GM18909 (cell line): ENCODE measurements around the gene ACRV1.
"Not testable (repeated sequence)": the region's sequence is repeated elsewhere in the genome, so short reads cannot be mapped to it uniquely, and the experiment has no call there.

Experiments
- ATAC-seq: cut with Tn5 transposase; IDR thresholded peaks from one replicate; pipeline ENCODE4 v1.9.1; 2021; ENCODE audit warnings: mild to moderate bottlenecking; ENCODE audit not compliant: unreplicated experiment, poor library complexity

ACRV1 gene, protein sequence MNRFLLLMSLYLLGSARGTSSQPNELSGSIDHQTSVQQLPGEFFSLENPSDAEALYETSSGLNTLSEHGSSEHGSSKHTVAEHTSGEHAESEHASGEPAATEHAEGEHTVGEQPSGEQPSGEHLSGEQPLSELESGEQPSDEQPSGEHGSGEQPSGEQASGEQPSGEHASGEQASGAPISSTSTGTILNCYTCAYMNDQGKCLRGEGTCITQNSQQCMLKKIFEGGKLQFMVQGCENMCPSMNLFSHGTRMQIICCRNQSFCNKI

DNA sequence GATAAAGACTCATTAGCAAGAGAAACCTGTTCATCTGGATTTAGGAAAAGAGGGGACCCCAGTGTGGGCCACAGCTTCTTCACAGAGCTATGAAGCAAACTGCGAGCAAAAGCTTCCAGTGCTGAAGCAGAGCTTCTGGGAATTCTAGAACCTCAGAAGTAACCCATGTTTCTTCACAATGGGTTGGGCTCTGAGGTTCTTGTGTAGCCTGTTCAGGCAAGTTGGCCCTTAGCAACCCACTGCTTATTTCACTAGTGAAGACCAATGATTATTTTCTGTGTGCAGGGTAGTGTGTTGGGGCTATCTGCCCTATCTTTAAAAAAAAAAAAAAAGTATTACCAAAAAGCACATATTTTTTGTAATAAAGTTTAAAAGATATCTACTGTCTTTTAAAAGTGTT lies at the start of gene ACRV1:
ACRV1 (minus strand) TSS at position 101 of the 400 bp plus-strand sequence; CDS start at position 34, 67 bp downstream.
- no peak for ATAC-seq

DNA sequence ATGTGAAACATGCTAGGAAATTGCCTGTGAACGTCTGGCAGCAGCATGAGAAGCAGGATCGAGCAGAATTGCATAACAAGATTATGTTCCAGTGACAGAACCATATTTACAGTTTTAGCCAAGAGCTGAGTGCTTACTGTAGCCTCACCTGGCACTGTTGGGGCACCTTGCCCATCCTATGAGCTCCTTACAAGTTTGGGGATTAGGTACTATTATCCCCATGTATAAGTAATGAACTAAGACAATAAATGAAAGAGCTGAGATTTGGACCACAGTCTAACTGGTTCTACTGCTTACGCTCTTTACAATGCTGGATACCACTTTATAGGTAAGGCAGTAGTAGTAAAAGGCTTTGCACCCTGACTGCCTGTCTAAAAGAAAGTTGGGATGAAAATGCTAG lies 48.3 kb upstream of the ACRV1 start:
- ATAC-seq: no peak

DNA sequence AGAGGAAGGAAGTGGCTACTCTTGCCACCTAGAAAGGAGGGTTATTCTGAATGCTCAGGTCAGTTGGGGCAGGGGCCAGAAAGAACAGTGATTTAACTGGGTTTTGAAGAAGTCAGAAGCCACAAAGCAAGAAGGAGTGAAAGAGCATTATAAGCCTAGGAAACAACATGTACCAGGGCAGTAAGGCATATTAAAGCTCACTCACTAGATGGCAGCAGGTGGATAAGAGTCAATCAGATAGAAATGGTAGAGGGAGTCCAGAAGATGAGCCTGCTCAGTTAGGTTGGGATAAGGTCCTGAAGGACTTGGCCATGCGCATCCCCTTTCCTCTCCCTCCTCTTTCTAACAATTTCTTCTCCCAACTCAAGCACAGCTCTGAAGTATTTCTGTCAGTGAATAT lies 43.5 kb upstream of the ACRV1 start:
- ATAC-seq: no peak

DNA sequence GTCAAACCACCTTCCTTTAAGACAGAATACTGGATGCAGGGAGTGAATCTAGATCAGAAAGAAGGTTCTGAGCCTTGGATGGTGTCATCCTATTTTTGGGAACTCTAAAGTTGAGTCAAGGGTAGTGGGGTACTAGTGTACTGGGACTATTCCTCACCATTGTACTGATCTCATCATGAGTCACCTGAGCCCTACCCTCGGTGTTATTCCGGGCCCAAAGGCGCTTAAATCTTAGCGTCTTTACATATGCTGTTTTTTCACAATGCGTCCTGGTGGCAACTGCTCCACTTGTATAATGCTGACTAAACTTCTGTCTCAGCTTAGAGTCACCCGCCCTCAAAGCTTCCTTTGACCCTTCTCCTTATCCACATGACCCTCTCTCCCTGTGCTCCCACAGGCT lies 40.1 kb upstream of the ACRV1 start:
- no peak for ATAC-seq

DNA sequence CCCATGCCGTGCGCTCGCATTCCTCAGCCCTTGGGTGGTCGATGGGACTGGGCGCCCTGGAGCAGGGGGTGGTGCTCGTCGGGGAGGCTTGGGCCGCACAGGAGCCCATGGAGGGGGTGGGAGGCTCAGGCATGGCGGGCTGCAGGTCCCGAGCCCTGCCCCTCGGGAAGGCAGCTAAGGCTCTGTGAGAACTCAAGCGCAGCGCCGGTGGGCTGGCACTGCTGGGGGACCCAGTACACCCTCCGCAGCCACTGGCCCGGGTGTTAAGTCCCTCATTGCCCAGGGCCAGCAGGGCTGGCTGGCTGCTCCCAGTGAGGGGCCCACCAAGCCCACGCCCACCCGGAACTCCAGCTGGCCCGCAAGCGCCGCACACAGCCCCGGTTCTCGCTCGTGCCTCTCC lies 24.0 kb upstream of the ACRV1 start:
- not testable (repeated sequence) for ATAC-seq

DNA sequence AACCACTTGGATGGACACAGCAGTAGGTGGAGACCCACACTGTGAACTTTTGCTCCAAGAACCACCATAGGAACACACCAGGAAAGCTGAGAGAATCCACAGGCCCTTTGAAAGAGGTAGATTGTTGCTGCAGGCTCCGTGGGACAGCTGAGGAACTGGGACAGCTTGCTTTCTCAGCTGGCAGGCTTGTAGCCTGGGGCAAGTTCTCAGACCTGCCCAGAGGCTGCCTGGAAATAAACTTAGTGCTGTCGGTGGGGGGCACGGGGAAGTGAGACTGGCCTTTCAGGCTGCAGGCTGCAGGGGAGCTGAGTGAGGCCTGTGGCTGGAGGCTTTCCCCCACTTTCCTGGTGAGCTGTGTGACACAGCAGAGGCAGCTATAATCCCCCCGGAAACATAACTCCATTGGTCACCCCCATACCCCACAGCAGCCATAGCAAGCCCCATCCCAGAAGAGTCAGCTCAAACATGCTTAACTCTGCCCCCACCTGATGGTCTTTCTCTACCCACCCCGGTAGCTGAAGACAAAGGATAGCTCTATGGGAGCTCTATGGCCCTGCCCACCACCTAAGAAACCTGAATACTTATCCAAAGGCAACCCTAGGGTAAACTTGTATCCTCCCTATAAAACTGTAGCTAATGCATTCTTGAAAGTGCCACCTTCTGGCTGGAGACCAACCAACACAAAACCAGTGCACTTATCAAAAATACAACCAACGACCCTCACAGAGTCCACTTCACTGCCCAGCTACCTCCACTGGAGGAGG lies 21.4 kb upstream of the ACRV1 start:
- no peak for ATAC-seq

DNA sequence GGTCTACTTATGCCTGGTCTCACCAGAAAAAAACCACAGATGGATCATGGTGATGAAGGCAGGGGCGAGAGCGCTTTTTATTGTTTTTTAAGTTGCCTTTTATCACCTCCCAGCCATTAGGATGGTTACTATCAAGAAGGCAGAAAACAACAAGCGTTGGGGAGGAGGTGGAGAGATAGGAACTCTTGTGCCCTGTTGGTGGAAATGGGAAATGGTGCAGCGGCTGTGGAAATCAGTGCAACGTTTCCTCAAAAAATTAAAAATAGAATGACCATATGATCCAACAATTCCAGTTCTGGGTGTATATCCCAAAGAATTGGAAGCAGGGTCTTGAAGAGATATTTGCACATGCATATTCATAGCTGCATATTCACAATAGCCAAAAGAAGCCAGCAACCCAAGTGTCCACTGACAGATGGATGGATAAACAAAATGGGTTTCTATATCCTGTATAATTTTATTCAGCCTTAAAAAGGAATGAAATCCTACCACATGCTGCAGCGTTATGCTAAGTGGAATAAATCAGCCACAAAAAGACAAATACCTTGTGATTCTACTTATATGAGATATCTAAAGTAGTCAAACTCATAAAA lies 20.5 kb upstream of the ACRV1 start:
- no peak for ATAC-seq

DNA sequence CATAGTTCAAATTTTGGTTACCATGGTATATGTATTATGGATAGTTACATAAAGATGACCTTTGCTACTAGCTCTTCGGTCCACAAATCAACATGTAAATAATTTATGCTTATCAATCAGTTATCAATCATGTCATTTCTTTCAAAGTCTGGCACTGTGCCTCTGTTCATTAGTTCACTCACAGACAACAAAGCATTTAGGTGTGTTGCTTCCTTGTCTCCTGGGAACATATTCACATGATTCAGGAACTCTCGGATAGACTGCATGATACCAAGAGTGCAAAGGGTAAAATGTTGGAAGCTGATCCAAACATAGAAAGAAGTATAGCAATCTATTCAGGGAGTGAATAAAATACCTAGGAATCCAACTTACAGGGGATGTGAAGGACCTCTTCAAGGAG lies 14.3 kb upstream of the ACRV1 start:
- ATAC-seq: no peak

DNA sequence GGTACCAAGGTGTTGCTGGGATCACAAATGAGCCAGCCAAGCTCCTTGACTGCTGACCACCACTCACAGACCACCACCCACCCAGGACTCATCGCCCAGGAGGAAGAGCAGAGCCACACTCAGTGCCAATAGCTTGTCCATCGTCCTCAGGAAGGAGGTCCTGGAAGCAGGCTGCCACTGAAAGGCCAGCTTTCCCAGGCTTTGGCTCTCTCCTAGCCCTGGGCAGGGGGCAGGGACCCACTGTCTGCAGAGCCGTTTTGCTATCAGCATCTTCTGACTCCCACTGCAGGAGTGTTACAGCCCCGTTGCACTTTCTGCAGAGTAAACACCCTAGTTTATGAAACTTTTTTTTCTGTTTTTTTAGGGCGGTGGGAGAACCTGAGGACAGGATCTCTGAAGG lies 12.2 kb upstream of the ACRV1 start:
- ATAC-seq: no peak

DNA sequence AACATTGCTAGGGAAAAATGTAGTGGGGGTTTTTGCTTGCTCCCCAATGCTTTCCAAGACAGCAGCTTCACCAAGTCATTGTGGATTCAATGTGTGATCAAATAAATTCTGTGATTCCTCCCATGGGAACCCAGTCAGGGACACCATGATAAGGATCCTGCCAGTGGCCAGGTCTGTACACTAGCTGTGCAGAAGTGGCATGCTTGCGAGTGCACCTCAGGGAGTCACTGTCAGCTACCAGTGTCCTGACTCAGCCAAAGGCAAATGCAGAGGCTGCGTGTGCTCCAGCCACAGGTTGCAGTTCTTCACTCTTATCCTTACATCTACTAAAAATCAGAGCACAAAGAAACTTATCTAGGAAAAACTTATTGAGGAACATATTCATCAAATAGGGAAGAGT lies 9.4 kb upstream of the ACRV1 start:
- ATAC-seq: no peak

DNA sequence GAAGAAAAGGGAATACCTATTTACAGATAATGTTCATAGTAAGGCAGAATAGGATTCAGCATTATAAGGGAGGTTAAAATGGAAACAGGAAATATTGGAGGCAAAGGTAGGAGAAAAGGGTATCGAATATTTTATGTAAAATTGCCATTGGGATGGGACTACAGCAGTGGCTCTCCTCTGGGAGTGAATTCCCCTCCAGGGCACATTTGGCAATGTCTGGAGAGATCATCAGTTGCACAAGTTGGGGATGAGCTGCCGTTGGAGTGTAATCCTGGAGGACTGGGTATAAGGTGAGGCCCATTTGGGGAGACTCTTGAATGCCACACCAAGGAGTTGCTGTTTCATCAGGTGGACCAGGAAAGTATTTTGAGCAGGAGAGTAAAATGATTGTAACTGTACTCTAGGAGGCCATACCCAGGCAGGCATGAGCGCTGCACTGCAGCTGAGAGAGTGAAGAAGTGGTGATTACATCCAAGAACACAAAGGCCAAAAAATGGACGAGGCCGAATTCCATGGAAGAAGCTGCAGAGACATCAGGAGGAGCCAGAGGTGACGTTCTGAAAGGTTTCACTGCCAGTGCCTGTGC lies 8.7 kb upstream of the ACRV1 start:
- no peak for ATAC-seq

DNA sequence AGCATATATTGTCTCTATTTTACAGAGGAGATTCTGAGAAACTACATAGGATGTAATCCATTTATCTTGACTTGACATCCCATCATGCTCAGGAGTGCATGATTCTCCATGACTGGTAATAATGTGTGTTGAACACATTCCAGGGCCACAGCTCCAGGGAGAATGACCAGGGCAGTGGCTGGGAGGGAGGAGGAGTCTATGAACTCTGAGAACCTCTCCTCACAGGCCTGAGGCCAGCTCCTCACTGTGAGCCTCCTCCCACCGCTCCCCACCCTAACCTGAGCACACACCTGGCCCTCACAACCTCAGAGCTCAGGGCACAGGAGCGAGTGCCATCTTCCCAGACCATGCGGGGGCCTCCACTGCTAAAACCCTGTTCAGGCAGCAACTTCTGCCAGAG lies 8.0 kb upstream of the ACRV1 start:
- ATAC-seq: no peak

DNA sequence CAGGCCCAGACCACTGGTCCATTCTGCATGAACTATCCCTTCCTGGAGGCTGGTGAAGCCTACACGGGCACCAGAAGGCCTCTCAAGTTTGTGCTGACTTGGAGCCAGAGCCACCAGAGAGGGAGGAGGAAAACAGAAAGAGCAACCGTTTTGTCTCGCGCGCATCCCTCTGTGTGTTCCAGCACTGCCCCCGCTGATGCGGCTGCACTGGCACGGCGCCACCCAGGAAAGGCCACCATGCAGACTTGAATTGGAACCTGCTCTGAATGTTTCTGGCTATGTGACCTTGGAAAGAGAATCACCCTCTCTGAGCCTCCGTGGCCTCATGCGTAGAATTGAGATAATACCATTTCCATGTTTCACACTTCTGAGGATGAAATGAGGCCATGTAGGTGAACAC lies 7.4 kb upstream of the ACRV1 start:
- ATAC-seq: no peak

DNA sequence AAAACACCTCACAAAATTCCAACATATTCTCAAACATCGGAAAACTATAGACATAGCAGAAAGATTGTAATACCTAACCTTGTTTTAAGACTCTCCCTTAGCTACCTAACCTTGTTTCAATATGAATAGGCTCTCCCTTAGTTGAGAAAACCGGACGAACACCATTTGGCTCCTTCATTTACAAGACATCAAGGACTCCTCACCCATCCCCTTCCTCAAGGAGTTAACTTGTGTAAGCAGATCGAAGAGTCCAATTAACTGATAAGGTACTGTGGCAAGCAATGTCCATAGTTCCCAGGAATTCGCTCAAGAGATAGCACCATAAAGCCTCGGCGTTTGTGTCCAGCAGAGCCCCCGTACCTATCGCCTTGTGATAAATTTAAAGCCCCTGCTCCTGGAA lies 4.6 kb upstream of the ACRV1 start:
- ATAC-seq: no peak

DNA sequence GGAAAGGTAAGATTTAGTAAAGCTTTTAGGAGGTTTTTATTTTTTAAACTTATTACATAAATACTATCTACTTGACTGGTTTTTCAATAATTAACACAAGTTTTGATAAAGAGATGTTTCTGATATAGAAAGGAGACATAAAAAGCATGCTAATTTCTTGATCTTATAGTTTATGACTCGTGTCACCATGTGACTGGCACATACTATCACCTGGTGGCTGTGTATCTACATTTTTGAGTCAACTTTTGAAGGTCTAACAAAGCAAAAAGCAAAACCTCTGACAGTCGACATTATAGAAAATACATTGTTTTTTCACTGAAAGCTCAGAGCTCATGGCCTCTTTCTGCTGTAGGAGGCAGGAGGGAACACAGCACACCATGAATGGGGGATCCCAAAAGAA lies 810 bp downstream of the ACRV1 start:
- ATAC-seq: no peak

DNA sequence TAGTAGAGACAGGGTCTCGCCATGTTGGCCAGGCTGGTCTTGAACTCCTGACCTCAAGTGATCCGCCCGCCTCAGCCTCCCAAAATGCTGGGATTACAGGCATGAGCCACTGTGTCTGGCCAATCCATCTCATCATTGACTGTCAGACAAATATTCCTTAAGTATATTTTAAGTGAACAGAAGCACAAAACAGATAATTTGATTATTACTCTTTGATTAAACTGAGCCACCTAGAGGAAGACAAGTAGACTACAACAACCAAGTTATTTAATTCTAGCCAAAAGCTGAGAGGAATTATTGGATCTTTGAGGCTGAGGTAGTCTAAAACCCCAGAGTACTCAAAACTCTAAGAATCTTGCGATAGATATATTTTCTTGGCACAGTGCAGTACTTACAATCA lies 1.2 kb downstream of the ACRV1 start:
- ATAC-seq: no peak

DNA sequence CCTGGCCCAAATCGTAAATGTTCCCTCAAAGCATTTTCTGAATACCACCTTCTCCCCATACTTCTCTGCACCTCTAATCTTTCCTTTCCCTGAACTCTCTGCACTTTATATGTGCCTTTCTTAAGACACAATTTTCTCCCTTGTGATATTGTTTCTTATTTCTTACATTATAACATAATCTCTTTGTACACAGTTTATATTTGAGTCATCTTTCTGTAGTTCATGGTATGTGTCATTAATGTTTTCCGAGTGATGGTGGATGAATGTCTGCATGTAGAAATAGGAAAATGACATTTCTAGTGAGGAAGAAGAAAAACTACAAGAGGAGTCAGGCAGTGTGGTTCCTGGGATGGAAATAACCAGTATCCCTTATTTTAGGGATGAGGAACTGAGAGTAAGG lies 5.5 kb downstream of the ACRV1 start:
- no peak for ATAC-seq

DNA sequence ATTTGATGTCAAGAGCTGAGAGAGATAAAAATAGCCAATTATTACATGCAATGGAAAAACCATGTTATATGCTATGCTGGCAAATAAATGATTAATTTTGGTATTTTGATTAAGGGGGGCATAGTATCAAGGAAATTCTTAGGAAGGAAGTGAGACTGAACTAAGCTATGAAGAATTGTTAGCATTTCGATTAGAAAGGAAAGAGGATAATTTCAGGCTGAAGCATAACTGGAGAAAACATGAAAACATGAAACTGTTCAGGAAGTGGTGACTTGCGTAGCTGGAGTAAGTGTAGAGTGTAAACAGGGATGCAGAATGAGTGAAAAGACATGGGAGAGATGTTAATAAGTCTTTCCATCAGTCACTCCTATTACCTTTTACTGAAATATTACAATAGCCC lies 6.4 kb downstream of the ACRV1 start:
- ATAC-seq: no peak

DNA sequence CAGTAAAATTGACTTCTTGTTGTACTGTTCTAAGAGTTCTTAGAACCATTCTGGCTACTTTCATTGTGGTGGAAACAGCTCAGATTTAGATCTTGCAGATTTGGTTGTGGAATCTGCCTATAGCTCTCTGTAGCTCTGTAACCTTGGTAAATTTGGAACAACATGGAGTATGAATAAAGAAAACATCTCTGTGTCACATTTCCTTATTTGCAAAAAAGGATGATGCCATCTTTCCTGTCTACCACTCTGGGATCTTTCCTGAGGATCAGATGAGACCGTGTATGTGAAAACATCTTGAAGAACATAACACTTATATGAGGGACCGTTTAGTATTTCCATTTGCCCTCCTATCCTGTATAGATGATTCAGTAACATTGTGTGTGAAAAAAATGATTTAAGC lies 9.1 kb downstream of the ACRV1 start:
- ATAC-seq: no peak

DNA sequence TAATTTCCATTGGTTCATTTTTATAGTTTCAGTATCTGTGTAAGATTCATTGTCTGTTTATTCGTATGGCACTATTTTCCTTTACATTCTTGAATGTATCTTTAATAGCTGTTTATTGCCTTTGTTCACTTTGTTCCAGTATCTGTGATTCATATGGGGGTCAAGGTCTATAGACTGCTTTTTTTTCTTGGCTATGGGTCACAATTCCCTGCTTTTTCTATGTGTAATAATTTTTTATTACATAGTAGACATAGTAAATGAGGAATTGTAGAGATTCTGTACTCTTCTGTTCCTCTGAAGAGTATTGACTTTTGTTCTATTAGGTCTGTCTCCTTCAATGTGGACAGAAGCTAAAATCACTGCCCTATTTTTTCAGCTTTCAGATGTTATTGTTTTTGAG lies 10.5 kb downstream of the ACRV1 start:
- no peak for ATAC-seq

DNA sequence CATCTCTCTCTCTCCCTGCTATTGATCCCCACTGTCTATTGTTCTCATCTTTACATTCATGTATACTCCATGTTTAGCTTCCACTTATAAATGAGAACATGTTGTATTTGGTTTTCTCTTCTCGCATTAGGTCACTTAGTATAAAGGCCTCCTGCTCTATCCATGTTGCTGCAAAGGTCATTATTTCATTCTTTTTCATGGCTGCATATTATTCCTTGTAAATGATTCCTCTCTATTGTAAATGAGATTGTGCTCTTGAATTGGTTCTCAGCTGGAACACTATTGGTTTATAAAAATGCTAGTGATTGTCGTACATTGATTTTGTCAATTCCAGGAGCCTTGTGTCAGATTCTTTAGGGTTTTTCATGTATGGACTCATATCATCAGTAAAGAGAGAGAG lies 13.5 kb downstream of the ACRV1 start:
- no peak for ATAC-seq
